HS-5 (cell line): Measurements from ENCODE around the gene NPB.

Source experiments
- DNase-seq: peaks from one replicate; pipeline ENCODE4 v3.0.0-alpha.2; 2012; ENCODE audit warnings: low read depth

The NPB gene

DNA sequence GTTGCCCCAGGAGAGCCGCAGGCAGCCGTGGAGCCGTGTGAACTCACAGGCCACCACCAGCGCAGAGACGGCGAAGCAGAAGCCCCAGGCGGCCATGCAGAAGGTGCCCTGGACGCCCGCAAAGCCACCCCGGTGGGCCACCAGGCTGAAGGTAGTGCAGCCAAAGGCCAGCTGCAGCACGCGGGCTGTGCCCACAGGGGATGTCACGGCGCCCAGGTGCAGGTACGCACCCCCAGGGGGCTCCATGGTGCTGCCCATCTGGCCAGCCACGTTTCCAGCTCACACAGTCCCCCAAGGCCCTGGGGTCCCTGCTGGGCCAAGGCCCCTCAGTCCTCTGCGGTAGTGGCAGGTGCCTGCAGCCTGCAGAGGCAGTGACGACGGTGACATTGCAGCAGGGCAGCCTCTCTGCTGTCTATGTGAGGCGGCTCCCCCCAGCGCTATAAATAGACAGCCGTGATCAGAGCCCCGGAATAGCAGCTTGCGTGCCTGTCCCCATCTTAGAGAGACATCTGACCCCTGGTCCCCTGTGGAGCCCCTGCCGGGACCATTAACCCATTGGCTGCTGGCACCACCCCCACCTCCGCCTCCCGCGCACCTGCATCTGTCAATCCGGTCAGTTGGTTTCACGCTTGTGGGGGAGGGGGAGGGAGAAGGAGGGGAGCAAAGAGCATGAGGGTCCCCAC, 39.6 kb downstream of the NPB start:
- DNase-seq = no peak

DNA sequence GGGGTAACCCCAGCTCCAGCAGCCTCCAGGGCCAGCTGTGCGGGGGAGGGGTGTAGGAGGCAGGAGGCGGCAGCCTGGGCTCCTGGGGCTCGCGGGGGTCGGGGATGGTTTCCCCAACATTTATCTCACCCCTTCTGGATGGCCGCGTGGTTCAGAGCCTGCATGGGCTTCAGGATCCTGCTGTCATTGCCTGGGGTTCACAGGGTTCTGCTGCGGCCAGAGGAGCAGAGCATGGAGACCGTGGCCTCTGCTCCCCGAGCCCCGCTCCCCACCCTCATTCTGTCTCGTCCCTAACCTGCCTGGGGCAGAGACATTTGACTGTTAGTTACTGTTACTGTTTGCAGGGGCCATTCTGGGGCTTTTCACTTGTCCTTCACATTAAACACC, 40.1 kb downstream of the NPB start:
- no peak for DNase-seq

GRCh38 chr17:81944858-81945257, 42.8 kb downstream of the NPB start:
- no peak for DNase-seq

- DNase-seq = no peak
These were observed 45.2 kb downstream of the NPB start, which contains the start of gene MYADML2 for GRCh38 chr17:81947189-81947588. Gene MYADML2, minus strand, starts transcription at chr17:81947233. Its CDS starts 5,492 bp downstream, at chr17:81941741.

DNA sequence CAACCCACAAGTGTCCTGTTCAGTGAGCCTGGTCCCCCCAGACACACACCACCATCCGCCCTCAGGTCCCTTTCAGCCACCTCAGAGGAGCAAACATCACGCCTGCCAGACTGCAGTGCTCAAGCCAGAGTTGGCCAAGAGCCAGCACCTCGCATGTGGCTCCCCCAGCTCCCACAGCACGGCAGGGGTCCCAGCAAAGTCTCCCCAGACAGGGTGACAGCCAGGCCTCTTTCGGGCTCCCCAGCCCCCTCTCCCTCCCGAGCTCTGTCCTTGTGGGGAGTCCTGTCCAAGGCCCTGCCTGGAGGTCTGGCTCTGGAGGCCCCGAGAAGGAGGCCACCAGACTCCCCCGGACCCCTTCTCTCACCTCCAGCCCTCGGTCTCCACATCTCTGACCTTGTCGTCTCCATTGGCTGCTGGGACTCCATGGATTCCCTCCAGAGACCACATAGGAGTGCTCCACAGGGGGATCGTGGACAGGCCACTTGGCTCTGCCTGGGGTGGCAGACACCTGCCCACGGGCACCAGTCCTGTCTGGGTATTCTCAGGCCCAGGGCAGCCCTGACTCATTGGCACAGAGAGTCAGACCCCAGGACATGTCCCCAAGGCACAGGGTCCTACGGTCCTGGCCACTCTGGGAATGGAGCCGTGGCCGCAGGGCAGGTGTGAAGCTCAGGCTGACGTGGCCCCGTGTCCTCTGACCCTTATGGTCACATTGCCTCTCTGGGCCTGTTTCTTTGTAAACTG, 46.8 kb downstream of the NPB start:
- no peak for DNase-seq

GRCh38 chr17:81950501-81950900, 48.5 kb downstream of the NPB start:
- DNase-seq = no peak

DNA sequence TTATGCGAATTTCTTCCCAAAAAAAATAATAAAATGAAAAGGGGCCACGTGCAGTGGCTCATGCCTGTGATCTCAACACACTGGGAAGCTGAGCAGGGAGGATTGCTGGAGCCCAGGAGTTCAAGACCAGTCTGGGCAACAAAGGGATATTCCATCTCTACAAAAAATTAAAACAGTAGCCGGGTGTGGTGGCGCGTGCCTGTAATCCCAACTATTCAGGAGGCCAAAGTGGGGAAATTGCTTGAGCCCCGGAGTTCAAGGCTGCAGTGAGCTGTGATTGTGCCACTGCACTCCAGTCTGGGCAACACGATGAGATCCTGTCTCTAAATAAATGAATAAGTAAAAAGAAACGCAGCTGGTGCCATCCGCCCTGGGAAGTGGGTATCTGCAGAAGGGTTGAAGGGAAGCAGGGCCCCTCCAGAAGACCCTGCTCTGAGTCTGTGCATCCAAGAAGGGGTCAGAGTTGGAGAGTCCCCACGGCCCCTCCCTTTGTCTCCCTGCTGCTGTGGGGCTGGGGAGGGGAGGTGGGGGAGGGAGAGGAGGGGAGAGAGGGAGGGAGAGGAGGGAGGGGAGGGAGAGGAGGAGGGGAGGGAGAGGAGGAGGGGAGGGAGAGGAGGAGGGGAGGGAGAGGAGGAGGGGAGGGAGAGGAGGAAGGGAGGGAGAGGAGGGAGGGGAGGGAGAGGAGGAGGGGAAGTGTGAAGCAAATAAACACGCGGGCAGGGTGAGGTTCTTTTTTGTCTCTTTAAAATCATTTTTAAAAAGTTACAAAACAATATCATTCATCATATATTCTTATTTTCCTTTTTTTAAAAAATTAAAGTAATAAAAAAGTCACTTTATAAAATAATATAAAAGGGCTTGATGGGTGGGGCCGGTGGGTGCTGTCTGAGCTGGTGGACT, 50.0 kb downstream of the NPB start:
- no peak for DNase-seq
